CD4-positive, alpha-beta T cell treated with Interleukin-6 for 4 hours (primary cell): ENCODE data around the gene PHACTR2.

ENCODE experiments used
- DNase-seq: peaks from one replicate; pipeline ENCODE4 v3.0.0-alpha.2; 2020; ENCODE audit warnings: mixed read lengths

PHACTR2 gene

DNA sequence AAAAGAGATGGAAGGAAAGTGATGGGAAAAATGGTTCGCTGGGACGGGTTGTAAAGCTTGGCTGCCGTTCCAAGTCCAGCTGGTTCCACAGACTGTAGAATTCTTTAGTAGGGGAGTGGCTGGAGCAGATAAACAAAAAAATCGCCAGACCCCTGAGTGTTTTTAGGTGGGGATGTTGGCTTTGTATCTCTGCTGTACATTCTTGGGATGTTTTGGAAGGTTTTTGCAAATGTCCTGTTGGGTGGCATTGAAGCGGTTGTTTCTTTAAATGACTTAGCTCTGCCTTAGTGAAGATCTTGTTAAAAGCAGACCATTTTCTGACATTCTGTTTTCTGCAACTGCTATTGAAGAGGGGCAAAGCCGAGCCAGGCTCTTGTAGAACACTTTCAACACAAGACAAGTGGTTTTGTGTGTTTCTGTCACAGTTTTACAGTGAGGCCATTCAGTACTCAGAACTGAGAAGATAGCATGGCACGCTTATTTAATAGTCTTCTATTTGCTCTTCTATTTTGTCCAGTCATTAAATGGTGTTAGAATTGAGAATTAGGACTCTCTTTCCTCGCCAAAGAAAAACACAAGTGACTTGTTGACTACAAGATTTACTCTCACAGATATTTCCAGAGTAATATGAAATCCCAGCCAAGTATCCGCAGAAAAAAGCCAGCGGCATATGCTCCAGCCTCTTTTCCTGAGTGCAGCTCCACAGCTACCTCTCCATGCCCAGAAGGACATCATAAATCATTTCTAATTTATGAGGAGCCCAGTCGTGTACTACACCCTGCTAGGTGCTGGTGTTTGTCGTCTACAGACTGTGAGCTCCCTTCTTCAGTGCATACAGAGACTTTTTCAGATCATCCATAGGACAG lies 65.8 kb downstream of the PHACTR2 start:
- DNase-seq: no peak

DNA sequence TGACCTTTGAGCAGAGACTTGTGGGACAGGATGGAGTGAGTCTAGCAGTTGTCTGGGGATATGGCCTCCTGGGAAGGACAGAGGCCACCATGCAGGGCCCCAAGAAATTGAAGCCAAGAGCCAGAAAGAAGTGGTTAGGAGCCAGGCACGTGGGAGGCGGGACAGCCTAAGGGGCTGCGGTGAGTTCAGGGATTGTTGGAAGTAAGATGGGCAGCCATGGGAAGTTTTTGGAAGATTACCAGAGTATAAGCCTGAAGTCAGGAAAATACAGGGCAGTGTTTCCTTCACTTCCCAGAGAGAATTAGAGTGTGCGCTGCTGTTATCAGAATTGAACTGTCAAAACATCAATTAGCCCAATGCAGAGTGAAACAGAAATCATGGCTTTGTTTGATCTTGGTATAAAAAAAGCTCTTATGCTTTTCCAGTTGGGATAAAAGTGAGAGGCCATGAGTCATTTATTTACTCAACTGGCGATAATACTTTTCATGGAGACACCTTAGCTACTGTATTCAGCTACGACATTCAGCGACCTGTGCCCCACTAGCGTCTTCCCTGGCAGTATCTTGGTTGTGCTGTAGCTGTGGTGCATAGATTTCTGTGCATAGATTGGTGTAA lies 66.9 kb downstream of the PHACTR2 start:
- no peak for DNase-seq

- DNase-seq: no peak
These were observed 67.7 kb downstream of the PHACTR2 start for GRCh38 chr6:143745166-143746133.

GRCh38 chr6:143746202-143747119 lies 68.7 kb downstream of the PHACTR2 start:
- DNase-seq: no peak

GRCh38 chr6:143747347-143747842 lies 69.6 kb downstream of the PHACTR2 start:
- no peak for DNase-seq

DNA sequence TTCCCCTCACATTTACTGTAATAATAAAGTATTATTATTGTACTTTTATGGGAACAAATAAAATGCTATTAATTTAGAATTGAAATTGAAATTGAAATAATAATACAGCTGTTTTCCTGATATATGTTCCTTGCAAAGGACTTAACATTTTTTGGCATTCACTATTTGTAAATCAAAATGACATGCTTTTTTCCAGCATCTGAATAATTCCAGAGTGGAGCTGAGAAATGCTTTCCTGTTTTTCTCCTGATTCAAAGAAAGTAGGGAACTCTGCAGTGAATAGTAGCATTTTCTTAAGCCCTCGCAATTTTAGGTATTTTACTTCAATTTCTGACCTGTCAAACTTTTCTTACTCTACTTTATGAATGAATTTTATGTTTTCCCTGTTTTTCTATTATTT lies 72.1 kb downstream of the PHACTR2 start:
- no peak for DNase-seq

- DNase-seq: no peak
These were observed 73.1 kb downstream of the PHACTR2 start for GRCh38 chr6:143750877-143751276.

- DNase-seq: no peak
These were observed 74.7 kb downstream of the PHACTR2 start for GRCh38 chr6:143752459-143752858.

DNA sequence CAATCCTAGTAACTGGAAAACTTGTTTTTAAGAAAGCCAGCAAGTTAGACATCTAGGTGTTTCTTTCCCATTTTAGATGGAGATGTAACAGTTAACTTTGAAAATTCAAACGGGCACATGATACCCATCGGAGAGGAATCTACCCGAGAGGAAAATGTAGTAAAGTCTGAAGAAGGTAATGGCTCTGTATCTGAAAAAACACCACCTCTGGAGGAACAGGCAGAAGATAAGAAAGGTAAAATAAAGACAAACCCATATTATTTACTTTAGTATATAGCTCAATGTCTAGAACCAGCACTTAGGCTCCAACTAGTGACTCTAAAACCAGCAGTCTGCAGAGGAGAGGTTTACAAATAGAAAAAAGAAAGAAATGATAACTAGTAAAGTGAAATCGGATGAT lies 75.9 kb downstream of the PHACTR2 start:
- no peak for DNase-seq

DNA sequence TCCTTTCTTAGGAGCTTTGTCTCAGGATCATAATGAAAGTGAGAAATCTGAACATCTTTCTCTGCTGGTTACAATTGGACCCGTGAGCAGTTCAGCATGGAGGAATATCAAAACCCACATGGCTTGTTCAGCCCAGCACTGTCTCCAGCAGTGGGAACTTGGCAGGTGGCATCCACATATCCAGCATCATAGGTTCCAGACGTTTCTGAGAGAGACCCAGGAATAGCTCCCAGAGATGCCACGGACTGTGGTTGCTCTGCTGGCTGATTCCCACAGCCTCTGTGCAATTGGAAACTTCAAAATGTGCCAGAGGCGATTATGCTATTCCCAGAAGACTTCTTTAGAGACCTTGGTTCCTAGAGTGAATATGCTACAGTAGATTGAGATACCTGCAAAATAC lies 76.4 kb downstream of the PHACTR2 start:
- DNase-seq: no peak

DNA sequence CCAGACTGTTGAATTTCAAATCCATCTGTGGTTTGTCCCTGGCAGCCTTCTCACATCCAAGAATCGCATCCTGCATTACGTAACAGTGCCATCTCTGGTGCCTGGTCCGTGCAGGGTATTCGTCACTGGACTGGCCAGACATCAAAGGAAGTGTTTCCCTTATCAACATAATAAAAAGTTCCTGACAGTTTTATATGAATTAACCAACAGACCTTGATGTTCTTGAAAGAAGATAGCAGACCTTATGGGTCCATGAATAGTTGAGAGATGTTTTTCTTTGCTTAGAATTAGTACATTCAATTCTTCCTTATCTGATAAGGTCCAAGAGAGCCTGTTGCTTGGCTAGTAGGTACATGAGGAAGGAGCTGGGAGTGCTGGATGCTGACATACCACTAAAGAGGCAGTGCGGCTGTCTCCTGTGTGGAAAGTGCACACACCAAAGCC lies 77.6 kb downstream of the PHACTR2 start:
- DNase-seq: no peak

DNA sequence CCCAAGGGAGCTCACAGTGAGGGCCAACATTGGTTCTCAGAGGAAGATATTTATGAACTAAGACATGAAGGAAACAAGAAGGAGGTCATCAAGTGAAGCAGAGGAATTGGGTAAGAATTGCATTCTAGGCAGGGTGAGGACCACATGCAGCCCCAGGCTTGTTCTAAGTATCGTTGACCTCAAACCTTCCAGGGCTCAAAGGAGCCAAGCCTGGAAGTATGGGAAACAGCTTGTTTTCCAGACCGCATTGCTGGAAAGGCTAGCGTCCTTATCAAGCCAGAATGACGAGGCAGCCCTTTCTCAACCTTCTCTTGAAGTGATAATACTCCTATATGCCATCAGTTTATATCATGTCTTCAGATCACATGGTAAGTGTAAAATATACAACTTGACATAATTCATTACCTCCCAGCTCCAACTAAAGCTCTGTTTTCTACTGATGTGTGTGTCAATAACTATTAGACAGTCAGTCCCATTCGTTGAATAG lies 79.6 kb downstream of the PHACTR2 start:
- no peak for DNase-seq

GRCh38 chr6:143758551-143758950 lies 80.8 kb downstream of the PHACTR2 start:
- no peak for DNase-seq

DNA sequence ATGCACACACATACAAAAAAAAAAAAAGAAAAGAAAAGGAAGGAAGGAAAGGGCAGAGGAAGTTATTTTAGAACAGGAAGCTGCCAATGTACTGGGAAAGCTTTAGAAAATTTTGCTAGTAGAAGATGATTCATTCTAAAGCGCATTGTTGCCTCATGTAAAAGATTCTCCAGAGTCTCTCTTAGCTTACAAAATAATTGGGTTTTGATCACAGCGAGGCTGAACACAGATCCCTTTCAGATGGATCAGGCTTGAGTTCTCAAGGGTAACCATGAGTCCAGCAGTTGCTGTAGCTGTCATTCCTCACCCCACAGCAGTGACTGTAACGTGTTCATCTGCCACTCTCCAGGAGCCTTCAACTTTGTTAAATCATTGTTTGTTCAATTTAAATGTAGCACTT lies 81.9 kb downstream of the PHACTR2 start:
- no peak for DNase-seq

GRCh38 chr6:143761074-143761473 lies 83.3 kb downstream of the PHACTR2 start:
- DNase-seq: no peak

DNA sequence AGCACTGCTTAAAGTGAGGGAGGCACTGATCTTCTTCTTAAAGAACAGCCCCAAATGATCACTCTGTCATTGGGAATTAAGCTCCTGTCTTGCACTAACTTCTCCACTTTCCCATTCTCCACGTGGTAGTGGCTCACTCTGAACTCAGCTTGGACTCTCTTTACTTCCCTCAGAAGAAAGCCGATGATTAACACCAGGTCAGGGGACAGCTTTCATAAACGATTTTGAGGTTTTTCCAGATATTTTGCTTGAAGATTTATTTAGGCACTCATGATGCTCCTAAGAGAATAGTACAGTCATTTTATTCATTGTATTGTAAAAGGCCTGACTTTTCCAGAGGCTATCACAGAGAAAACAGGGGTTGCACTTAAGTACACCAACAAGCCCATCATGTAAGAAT lies 84.4 kb downstream of the PHACTR2 start:
- no peak for DNase-seq

- no peak for DNase-seq
These were observed 87.8 kb downstream of the PHACTR2 start for GRCh38 chr6:143765422-143766184.

- DNase-seq: no peak
These were observed 88.4 kb downstream of the PHACTR2 start for GRCh38 chr6:143766185-143766553.

DNA sequence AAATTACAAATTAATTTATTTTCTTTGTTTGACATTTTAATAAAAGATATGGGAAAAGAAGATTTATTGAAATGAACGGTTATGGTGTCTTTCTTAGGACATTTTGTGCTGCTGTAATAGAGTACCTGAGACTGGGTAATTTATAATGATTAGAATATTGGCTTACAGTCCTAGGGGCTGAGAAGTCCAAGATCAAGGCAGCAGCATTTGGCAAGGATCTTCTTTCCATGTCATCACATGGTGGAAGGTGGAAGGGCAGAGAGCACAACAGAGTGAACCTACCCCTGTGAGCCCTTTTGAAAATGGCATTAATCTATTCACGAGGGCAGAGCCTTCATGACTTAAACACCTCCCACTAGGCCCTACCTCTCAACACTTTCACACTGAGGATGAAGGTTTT lies 89.7 kb downstream of the PHACTR2 start:
- no peak for DNase-seq

GRCh38 chr6:143772116-143773086 lies 94.6 kb downstream of the PHACTR2 start:
- no peak for DNase-seq
